Skin of body (tissue), 2 donors: ENCODE measurements around the gene SPATS2. TPM values are rescaled to one million over a fixed set of nuclear protein-coding genes. Genes with fewer than 3 reads are reported as not detected.
"Not testable (repeated sequence)": the region's sequence is repeated elsewhere in the genome, so short reads cannot be mapped to it uniquely, and the experiment has no call there.

Experiments
- DNase-seq: peaks from one replicate; lab custom pipeline; 2025; lab: John Stamatoyannopoulos, UW
- total RNA-seq: library from RNA; depleted of rRNA; stranded (reverse); fragments of >200 nt; gene quantifications from one replicate; pipeline ENCODE4 v1.2.3, GENCODE V29; 2014

The SPATS2 gene
- total RNA-seq, 1 donor from 2014 or later, result 24.6 TPM

DNA sequence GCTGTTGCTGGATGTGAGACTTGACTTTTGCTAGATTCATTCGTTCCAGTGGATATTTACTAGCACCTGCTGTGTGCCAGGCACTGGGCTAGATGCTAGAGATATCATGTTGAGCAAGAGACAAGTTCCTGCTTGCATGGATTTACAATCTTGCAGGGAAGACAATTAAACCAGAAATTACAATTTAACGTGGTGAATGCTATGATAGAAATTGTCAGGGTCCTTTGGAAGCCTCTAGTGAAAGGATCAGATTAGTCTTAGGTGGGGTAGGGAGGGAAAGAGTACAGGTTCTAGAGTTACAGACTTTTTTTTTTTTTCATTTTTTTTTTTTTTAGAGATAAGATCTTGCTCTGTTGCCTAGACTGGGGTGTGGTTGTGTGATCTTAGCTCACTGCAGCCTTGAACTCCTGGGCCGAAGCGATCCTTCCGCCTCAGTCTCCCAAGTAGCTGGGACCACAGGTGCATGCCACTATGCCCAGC lies 36.7 kb downstream of the SPATS2 start:
- no peak for DNase-seq

DNA sequence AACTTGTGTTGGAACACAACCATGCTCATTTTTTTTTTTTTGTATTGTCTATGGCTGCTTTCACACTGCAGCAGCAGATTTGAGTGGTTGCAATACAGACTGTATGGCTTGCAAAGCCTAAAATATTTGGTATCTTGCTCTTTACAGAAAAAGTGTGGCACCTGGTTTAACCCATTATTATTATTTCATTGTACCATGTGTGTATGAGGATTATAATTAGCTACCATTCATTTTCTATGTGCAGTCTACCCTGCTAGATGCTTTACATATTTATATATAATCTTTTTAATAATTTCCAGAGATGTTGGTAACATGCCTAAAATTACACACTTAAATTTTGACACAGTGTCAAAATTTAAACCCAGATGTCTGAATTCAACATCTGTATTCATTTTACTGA lies 37.7 kb downstream of the SPATS2 start:
- DNase-seq, result peak; percentile 23

DNA sequence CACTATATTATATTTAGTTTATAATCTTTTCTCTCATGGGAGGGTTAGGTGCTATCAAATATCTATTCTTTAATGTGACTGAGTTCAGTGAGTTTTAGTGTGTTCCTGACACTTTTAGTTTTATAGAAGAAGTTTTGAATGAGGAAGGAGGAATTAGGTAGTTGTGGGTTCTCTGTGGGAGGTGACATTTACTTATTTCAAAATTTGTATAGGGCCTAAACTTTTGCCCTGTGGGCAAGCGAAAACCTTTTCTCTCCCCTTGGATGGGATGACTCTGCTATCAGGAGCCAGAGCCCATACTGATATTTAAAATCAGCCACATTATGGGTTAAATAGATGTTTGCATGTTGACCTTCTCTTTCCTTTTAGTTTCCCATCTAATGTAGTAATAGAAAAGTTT lies 43.6 kb downstream of the SPATS2 start:
- DNase-seq, result no peak

DNA sequence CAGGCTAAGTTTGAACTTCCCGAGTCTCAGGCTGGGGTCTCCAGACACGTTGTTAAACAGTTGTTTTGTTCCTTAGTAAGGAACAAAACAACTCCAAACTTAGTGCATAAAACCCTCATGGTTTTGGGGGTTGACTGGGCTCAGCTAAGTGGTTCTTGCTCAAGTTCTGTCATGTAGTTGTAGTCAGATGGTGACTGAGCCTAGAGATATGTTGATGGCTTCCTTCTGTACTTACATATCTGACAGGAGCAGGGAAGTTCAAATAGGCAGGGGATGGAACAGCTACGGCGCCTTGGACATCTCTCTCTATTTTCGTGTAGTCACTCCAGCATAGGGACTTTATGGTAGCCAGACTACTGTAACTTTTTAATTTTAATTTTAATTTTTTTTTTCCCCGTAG lies 45.7 kb downstream of the SPATS2 start:
- no peak for DNase-seq

DNA sequence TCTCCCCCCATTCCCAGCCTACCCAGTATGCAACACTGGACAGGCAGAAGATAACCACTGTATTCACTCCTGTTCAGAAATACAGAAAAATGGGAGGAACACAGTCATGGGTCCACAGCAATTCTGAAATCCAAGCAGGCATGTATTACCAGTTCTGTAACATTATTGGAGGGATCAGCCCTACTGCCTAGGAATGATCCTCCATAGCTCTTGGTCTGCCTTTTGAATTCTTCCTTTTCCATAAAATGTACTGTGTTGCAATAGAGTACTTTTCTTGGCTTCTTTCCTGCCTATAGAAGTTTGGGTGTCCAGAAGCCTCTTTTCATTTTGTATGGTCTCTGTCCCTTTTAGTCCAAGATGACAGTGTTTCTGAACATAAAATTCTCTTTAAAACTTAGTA lies 46.5 kb downstream of the SPATS2 start:
- no peak for DNase-seq

DNA sequence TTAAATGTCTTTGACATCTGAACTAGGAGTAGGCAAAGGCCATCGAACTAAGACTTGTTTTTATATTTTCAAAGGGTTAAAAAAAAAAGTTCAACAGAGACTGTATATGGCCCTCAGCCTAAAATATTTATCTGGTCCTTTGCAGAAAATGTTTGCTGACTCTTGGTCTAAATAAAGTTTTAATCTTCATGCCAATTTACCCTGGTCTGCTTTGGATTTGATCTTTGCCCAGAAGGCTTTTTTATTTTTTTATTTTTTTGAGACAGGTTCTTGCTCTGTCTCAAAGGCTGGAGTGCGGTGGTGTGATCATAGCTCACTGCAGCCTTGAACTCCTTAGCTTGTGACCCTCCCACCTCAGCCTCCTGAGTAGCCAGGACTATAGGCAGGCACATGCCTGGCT lies 47.1 kb downstream of the SPATS2 start:
- DNase-seq, result no peak

DNA sequence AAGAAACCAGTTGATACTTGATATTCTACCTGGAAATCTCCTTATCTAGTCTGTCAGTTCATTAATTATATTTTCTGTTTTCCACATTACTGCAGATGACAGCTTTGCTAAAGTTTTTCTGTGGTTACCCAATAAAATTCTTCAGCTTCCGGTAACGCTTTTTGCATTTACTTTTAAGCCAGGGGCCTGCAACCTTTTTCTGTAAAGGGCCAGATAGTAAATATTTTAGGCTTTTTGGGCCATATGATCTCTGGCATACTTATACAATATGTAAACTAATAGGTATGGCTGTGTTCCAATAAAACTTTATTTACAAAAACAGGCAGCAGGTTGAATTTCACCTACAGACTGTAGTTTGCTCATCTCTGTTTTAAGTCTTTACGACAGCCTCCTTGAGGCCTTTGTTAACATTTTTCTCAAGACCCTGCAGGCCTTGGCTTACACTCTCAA lies 48.3 kb downstream of the SPATS2 start:
- no peak for DNase-seq

DNA sequence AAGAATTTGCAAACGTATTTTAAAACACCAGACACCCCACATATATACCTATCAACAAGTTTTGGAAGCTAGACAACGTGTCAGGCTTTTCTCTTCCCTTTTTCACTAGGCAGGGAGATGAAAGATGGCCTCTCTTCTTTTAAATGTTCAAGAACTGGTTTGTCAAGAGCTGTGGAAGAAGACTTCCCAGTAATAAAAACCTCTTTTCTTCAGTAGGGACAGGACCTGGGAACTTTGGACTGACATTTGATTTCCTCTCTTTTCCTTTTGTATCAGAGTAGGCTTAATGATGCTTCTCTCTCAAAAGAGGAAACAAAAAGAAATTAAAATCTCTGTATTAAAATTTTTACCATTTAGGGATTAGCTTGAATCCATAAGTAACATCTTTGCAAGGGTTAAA lies 49.6 kb downstream of the SPATS2 start:
- DNase-seq, result no peak

DNA sequence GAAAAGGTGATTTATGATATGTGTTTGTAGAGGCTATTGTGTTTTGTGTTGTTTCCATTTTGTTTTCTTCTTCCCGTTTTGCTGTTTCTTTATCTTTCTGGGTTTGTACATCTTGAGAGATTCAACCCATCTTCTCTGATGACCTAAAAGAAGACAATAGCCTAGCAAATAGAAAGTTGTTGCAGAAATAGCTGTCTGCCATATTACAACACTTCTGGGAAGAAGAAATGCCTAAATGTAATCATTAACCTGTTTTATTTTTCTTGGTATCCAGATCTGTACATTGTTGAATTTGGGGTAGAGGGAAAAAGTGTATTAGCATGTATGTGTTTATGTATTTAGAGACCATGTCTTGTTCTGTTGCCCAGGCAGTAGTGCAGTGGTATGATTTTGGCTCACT lies 50.3 kb downstream of the SPATS2 start:
- DNase-seq, result no peak

DNA sequence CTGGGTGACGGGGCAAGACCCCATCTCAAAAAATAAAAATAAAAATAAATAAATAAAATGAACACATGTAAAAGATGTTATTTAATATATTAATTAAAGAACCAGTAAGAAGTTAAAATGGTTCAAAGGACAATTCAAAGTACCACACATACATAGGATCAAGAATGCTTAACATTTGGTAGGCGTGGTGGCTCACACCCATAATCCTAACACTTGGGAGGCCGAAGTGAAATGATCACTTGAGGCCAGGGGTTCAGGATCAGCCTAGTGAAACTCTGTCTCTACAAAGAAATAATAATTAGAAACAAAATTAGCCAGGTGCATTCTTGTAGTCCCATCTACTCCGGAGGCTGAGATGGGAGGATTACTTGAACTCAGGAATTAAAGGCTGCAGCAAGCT lies 53.3 kb downstream of the SPATS2 start:
- no peak for DNase-seq

DNA sequence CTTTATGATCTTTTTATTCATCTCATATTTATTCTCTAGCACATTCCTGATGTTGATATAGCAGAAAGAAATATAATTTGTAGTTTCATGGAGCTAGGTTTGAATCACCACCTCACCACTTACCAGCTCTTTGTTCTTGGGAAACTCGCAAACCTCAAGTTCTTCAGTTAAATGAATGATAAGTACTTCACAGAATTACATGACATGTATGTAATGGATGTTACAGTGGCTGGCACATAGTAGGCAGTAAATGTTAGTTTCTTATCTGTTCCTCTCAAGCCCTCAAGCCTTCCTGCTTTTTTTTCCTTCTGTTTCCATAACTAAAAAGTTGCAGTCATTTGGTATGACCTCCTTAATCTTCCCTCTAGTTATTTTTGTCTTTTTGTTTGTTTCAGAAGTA lies 54.9 kb downstream of the SPATS2 start:
- no peak for DNase-seq

DNA sequence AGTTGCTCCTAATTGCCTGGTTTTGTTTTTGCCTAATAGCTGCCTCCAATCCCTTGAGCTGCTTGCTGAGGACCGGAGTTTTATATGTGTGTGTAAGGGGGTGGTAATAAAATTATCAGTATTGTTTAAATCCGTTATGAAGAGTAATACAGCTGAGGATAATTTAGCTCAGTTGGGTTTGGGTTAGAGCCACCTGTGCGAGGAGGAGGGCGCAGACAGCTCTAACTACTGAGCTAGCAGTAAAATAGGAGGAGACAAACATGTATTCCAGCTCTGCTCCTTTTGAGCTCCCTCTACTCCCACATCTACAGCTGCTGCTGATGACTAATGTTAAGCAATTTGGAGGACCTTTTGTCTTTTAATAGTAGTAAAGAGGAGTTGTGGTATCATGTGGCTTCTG lies 61.5 kb downstream of the SPATS2 start:
- no peak for DNase-seq

DNA sequence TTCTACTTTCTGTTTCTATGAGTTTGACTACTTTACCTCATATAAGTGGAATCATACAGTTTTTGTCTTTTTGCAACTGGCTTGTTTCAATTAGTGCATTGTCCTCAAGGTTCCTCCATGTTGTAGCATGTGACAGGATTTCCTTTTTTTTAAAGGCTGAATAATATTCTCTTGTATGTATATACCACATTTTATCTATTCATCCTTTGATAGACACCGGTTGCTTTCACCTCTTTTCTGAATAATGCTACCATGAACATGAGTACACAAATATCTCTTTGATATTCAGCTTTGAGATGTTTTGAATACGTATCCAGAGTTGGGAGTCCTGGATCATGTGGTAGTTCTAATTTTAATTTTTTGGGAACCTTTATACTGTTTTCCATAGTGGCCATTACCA lies 65.4 kb downstream of the SPATS2 start:
- no peak for DNase-seq

DNA sequence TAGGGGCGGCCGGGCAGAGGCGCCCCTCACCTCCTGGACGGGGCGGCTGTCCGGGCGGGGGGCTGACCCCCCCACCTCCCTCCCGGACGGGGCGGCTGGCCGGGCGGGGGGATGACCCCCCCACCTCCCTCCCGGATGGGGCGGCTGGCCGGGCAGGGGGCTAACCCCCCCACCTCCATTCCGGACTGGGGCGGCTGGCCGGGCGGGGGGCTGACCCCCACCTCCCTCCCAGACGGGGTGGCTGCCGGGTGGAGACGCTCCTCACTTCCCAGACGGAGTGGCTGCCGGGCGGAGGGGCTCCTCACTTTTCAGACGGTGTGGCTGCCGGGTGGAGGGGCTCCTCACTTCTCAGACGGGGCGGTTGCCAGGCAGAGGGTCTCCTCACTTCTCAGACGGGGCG lies 69.5 kb downstream of the SPATS2 start:
- not testable (repeated sequence) for DNase-seq

DNA sequence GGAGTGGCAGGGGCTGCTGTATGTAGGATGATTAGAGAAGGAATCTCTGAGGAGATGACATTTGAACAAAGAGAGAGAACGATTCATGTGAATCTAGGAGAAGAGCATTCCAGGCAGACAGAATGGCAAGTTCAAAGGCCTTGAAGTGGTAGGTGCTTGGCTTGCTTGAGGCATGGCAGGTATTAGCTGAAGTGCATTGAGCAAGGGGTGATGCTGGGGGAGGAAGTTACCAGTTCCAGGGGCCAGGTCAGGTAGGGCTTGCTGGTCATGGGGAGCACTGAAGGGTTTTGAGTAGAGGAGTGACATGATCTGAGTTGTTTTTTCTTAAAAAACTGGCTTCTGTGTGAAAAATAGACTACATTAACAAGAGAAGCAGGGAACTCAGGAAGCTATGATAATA lies 71.8 kb downstream of the SPATS2 start:
- DNase-seq, result no peak

DNA sequence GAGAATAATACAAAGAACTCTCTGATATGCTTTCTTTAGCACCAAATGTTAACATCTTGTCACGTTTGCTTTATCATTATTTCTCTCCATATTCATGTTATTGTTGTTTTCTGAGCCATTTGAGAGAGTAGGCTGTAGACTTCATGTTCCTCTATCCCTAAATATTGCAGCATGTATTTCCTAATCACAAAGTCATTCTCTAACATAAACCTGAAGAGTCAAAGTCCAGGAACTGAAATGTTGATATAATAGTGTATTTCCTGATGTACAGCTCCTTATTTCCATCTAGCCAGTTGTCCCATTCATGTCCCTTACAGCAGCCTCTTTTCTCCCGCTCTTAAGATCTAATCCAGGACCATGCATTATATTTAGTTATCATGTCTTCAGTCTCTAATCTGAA lies 72.8 kb downstream of the SPATS2 start:
- DNase-seq, result no peak

DNA sequence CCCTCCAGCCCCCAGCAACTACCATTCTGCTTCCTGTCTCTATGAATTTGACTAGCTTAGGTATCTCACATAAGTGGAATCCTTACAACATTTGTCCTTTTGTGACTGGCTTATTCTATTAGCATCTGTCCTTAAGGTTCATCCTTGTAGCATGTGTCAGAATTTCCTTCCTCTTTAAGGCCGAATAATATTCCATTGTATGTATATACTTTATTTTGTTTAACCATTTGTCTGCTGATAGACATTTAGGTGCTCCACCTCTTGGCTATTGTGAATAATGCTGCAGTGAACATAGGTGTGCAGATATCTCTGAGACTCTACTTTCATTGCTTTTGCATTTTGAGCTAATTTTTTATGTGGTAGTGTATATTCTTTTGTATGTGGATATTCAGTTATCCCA lies 75.7 kb downstream of the SPATS2 start:
- DNase-seq, result no peak

DNA sequence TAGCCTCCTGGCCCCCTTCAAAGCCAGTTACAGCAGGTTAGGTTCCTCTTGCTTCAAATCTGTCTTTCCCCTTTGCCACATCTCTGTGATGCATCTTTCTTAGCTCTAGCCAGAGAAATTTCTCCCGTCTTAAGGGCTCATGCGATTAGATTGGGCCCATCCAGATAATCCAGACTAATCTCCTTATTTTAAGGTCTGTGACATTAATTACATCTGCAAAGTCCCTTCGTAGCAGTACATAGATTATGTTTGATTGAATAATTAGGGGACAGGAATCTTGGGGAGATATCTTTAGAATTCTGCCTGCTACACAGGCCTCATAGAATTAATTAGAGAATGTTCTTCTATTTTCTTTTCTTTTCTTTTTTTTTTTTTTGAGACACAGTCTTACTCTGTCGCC lies 79.3 kb downstream of the SPATS2 start:
- DNase-seq, result no peak

DNA sequence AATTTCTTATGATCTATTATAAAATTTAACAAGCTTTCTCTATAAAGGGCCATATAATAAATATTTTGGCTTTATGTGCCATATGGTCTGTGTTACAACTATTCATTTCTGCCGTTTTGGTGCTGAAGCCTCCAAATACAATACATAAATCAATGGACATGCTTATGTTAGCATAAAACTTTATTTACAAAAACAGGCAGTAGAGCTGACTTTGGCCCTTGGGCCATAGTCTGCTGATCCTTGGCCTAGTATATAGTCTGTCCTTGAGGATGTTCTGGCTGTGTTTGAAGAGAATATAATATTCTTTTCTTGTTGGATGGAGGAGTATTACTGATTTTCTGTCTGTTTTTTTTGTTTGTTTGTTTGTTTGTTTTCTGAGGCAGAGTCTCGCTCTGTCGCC lies 81.6 kb downstream of the SPATS2 start:
- DNase-seq, result no peak

DNA sequence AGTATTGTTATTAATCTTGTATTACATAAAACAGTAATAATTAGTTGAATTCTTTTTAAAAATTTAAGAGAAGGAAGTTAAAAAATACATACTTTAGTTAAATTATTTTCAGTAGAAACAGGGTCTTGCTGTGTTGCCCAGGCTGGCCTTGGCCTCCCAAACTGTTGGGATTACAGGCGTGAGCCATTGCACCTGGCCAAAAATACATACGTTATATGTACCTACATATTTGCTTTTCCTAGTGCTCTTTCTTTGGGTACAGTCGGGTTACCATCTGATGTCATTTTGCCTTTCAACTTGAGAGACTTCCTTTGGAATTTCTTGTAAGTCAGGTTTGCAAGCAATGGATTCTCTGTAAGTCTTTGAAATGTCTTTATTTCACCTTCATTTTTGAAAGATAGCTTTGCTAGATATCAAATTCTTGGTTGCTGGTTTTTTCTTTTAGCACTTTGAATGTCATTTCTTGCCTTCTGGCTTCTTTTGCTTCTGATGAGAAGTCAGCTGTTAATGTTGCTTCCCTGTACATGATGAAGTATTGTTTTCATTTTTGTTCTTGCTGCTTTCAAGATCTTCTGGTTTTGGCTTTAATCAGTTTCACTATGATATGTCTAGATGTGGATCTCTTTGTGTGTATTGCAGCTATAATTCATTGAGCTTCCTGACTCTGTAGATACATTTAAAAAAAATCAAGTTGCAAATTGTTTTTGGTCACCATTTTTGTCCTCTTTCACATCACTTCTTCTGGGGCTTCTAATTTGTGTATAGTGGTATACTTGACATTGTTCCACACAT lies 84.4 kb downstream of the SPATS2 start:
- no peak for DNase-seq

DNA sequence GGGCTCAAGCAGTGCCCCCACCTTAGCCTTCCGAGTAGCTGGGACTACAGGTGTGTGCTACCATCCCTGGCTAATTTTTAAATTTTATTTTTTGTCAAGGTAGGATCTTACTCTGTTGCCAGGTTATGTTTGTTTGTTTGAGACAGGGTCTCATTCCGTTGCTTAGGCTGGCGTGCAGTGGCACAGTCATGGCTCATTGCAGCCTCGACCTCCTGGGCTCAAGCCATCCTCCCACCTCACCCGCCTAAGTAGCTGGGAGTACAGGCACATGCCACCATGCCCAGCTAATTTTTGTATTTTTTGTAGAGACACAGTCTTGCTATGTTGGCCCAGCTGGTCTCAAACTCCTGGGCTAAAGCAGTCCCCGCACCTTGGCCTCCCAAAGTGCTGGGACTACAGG lies 88.2 kb downstream of the SPATS2 start:
- DNase-seq, result no peak

DNA sequence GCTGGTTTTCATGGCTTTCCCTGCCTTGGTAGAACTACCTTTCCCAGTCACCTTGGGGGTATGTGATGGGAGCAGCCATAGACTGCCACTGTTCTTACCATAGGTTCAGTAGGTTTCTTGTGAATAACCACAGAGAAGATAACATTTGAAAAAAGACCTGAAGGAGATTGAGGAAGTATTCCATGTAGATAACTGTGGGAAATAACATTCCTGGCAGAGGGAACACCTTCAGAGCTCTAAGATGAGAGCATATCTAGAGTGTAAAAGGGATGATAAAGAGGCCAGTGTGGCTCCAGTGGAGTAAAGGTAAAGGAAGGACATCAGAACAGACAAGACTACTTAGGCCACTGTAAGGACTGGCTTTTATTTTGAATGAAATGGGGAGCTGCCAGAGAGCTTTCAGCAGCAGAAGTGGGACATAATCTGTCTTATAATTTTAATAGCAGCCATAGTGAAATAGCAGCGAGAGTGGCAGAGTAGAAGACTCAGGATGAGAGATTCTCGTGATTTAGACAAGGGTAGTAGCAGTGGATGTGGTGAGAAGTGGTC lies 88.9 kb downstream of the SPATS2 start:
- no peak for DNase-seq

DNA sequence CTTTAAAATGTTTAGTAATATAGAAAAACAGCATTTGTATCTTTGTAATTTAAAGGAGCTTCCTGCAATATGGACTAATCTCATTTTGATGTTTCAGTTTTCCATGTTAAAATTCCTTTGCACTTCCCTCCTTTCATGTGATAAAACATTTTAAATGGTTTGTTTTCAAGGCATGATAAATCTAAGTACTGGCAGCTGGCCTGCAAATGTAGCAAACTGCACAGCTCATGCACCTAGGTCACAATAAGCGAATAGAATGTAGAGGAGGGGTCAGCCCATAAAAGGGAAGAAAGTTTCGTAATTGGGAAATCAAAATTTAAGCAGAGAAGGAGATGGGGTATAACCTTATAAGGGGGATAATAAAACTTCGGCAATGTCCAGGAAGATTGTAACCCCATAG lies 91.6 kb downstream of the SPATS2 start:
- no peak for DNase-seq
